GM04503 (cell line): Measurements from ENCODE around the gene GPRC5B.

Source experiments
- DNase-seq: peaks from one replicate; pipeline ENCODE4 v3.0.0-alpha.2; 2012; ENCODE audit warnings: low read depth

Gene GPRC5B

GRCh38 chr16:19884611-19885450, at the start of gene GPRC5B:
TSS of gene GPRC5B (minus strand) at chr16:19884848. CDS start at chr16:19872845, 12,003 bp downstream.
- no peak for DNase-seq

GRCh38 chr16:19933740-19934139, 49.1 kb upstream of the GPRC5B start:
- DNase-seq: no peak

GRCh38 chr16:19929062-19929511, 44.4 kb upstream of the GPRC5B start:
- no peak for DNase-seq

- no peak for DNase-seq
Measured at GRCh38 chr16:19928432-19928831, 43.8 kb upstream of the GPRC5B start.

GRCh38 chr16:19926449-19927390, 42.1 kb upstream of the GPRC5B start:
- peak; percentile 5 for DNase-seq

- no peak for DNase-seq
Measured at GRCh38 chr16:19923396-19923795, 38.7 kb upstream of the GPRC5B start.

- no peak for DNase-seq
Measured at GRCh38 chr16:19919142-19919541, 34.5 kb upstream of the GPRC5B start.

GRCh38 chr16:19916064-19916463, 31.4 kb upstream of the GPRC5B start:
- no peak for DNase-seq

- no peak for DNase-seq
Measured at GRCh38 chr16:19914877-19915276, 30.2 kb upstream of the GPRC5B start.

GRCh38 chr16:19913340-19913645, 28.6 kb upstream of the GPRC5B start:
- DNase-seq: no peak

- DNase-seq: no peak
Measured at GRCh38 chr16:19912455-19913339, 28.0 kb upstream of the GPRC5B start.

- no peak for DNase-seq
Measured at GRCh38 chr16:19911747-19912454, 27.3 kb upstream of the GPRC5B start.

- DNase-seq: no peak
Measured at GRCh38 chr16:19911204-19911603, 26.6 kb upstream of the GPRC5B start.

GRCh38 chr16:19909750-19910322, 25.2 kb upstream of the GPRC5B start:
- no peak for DNase-seq

GRCh38 chr16:19908921-19909320, 24.3 kb upstream of the GPRC5B start:
- DNase-seq: no peak

- no peak for DNase-seq
Measured at GRCh38 chr16:19907161-19907992, 22.7 kb upstream of the GPRC5B start.

GRCh38 chr16:19901164-19901563, 16.5 kb upstream of the GPRC5B start:
- DNase-seq: no peak

GRCh38 chr16:19899605-19899955, 14.9 kb upstream of the GPRC5B start:
- no peak for DNase-seq

- DNase-seq: no peak
Measured at GRCh38 chr16:19898924-19899604, 14.4 kb upstream of the GPRC5B start.

GRCh38 chr16:19898166-19898565, 13.5 kb upstream of the GPRC5B start:
- DNase-seq: no peak
